ENCODE results near the gene PLEKHG2. TPM values are rescaled to one million over a fixed set of nuclear protein-coding genes. Genes with fewer than 3 reads are reported as not detected.
A peak's percentile ranks its signal among the peaks of the same experiment; 100 is the strongest.
"Not testable (repeated sequence)": the region's sequence is repeated elsewhere in the genome, so short reads cannot be mapped to it uniquely, and the experiment has no call there.

PLEKHG2 gene
- total RNA-seq, 1 donor from 2014 or later: 205 TPM

GRCh38 chr19:39377373-39378362, 34.8 kb upstream of the PLEKHG2 start:
- Mint-ChIP-seq H3K4me3 (ENCODE audit: unreplicated experiment) (no peak overlapping the region), H3K4me1 (ENCODE audit: low read depth, unreplicated experiment) (no peaks in the 10 kb centered on the region), H3K36me3 (ENCODE audit: unreplicated experiment) (peaks cover 14% of the 10 kb centered on the region), H3K9me3 (ENCODE audit: unreplicated experiment) (peaks cover 7% of the 10 kb centered on the region), H3K27ac (ENCODE audit: unreplicated experiment) (no peak overlapping the region), H3K27me3 (ENCODE audit: unreplicated experiment) (peaks cover 2% of the 10 kb centered on the region)
- no peak for TF ChIP-seq CTCF (IDR thresholded peaks at IDR 0.05; ENCODE audit: partially characterized antibody, unreplicated experiment)
- DNase-seq: no peak

- DNase-seq; H3K9me3 Mint-ChIP-seq (ENCODE audit: unreplicated experiment); H3K4me1 Mint-ChIP-seq (ENCODE audit: low read depth, unreplicated experiment); H3K27me3 Mint-ChIP-seq (ENCODE audit: unreplicated experiment); H3K4me3 Mint-ChIP-seq (ENCODE audit: unreplicated experiment): not testable (repeated sequence)
- H3K36me3 Mint-ChIP-seq (ENCODE audit: unreplicated experiment): peaks cover 10% of the 10 kb centered on the region
- H3K27ac Mint-ChIP-seq (ENCODE audit: unreplicated experiment): peak overlapping the region; percentile 14
Measured at GRCh38 chr19:39379366-39379765, 33.1 kb upstream of the PLEKHG2 start.

- H3K36me3 Mint-ChIP-seq (ENCODE audit: unreplicated experiment): peaks cover 10% of the 10 kb centered on the region
- H3K4me3 Mint-ChIP-seq (ENCODE audit: unreplicated experiment): no peak overlapping the region
- H3K27ac Mint-ChIP-seq (ENCODE audit: unreplicated experiment): no peak overlapping the region
- no peak for TF ChIP-seq CTCF (IDR thresholded peaks at IDR 0.05; ENCODE audit: partially characterized antibody, unreplicated experiment)
- peaks cover 2% of the 10 kb centered on the region for H3K27me3 Mint-ChIP-seq (ENCODE audit: unreplicated experiment)
- H3K4me1 Mint-ChIP-seq (ENCODE audit: low read depth, unreplicated experiment): no peaks in the 10 kb centered on the region
- no peak for DNase-seq
- H3K9me3 Mint-ChIP-seq (ENCODE audit: unreplicated experiment): peaks cover 4% of the 10 kb centered on the region
Measured at GRCh38 chr19:39379865-39380396, 32.5 kb upstream of the PLEKHG2 start.

- peaks cover 10% of the 10 kb centered on the region for H3K36me3 Mint-ChIP-seq (ENCODE audit: unreplicated experiment)
- peaks cover 2% of the 10 kb centered on the region for H3K27me3 Mint-ChIP-seq (ENCODE audit: unreplicated experiment)
- no peaks in the 10 kb centered on the region for H3K4me1 Mint-ChIP-seq (ENCODE audit: low read depth, unreplicated experiment)
- H3K27ac Mint-ChIP-seq (ENCODE audit: unreplicated experiment): no peak overlapping the region
- H3K4me3 Mint-ChIP-seq (ENCODE audit: unreplicated experiment): no peak overlapping the region
- no peak for DNase-seq
- H3K9me3 Mint-ChIP-seq (ENCODE audit: unreplicated experiment): peaks cover 4% of the 10 kb centered on the region
- TF ChIP-seq CTCF (IDR thresholded peaks at IDR 0.05; ENCODE audit: partially characterized antibody, unreplicated experiment): no peak
Measured at GRCh38 chr19:39380521-39381502, 31.7 kb upstream of the PLEKHG2 start.

- Mint-ChIP-seq H3K27ac (ENCODE audit: unreplicated experiment) (no peak overlapping the region), H3K36me3 (ENCODE audit: unreplicated experiment) (peaks cover 6% of the 10 kb centered on the region), H3K27me3 (ENCODE audit: unreplicated experiment) (peaks cover under 1% of the 10 kb centered on the region), H3K4me1 (ENCODE audit: low read depth, unreplicated experiment) (no peaks in the 10 kb centered on the region), H3K9me3 (ENCODE audit: unreplicated experiment) (peaks cover 3% of the 10 kb centered on the region), H3K4me3 (ENCODE audit: unreplicated experiment) (peak overlapping the region; percentile 22)
- no peak for TF ChIP-seq CTCF (IDR thresholded peaks at IDR 0.05; ENCODE audit: partially characterized antibody, unreplicated experiment)
- no peak for DNase-seq
Measured at GRCh38 chr19:39381910-39382611, 30.4 kb upstream of the PLEKHG2 start.
